ENCODE measurements around the gene DRC7.

Gene DRC7

GRCh38 chr16:57690782-57691471 lies 3.7 kb upstream of the DRC7 start:
- TF ChIP-seq, protein P1, sequence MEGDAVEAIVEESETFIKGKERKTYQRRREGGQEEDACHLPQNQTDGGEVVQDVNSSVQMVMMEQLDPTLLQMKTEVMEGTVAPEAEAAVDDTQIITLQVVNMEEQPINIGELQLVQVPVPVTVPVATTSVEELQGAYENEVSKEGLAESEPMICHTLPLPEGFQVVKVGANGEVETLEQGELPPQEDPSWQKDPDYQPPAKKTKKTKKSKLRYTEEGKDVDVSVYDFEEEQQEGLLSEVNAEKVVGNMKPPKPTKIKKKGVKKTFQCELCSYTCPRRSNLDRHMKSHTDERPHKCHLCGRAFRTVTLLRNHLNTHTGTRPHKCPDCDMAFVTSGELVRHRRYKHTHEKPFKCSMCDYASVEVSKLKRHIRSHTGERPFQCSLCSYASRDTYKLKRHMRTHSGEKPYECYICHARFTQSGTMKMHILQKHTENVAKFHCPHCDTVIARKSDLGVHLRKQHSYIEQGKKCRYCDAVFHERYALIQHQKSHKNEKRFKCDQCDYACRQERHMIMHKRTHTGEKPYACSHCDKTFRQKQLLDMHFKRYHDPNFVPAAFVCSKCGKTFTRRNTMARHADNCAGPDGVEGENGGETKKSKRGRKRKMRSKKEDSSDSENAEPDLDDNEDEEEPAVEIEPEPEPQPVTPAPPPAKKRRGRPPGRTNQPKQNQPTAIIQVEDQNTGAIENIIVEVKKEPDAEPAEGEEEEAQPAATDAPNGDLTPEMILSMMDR (IDR thresholded peaks at IDR 0.05; ENCODE audit: low read depth, low read length, poor library complexity, severe bottlenecking): no peak
- TF ChIP-seq EZH2phosphoT487 (IDR thresholded peaks at IDR 0.05; ENCODE audit: borderline replicate concordance, low read length): no peak
- Histone ChIP-seq H3K9me2 (replicated peaks; ENCODE audit: control insufficient read depth, low read length) (no peaks in the 10 kb centered on the region), H3K27me3 (ENCODE audit: control insufficient read depth, low read length) (no peaks in the 10 kb centered on the region; the same call in 1 of the 2 replicates), H3K27ac (ENCODE audit: low read depth, low read length) (no peak overlapping the region), H3K36me3 (ENCODE audit: control insufficient read depth, low read length) (no peaks in the 10 kb centered on the region), H3K9me3 (ENCODE audit: control insufficient read depth, insufficient read depth, low read length) (no peaks in the 10 kb centered on the region), H4K20me1 (ENCODE audit: control insufficient read depth, insufficient read depth, low read depth, low read length) (no peaks in the 10 kb centered on the region), H3F3A (ENCODE audit: control insufficient read depth, insufficient read depth) (no peaks in the 10 kb centered on the region), H3K4me3 (ENCODE audit: low read length) (no peak overlapping the region), H3K4me2 (ENCODE audit: low read length) (no peak overlapping the region), H3K4me1 (ENCODE audit: control insufficient read depth, low read length) (peaks cover 34% of the 10 kb centered on the region), H3K79me2 (ENCODE audit: control insufficient read depth, low read length) (no peaks in the 10 kb centered on the region)

- no peaks in the 10 kb centered on the region for H3K9me3 ChIP-seq (ENCODE audit: control insufficient read depth, insufficient read depth, low read length)
- H3K27me3 ChIP-seq (ENCODE audit: control insufficient read depth, low read length): no peaks in the 10 kb centered on the region; the same call in 1 of the 2 replicates
- no peaks in the 10 kb centered on the region for H3K9me2 ChIP-seq (replicated peaks; ENCODE audit: control insufficient read depth, low read length)
- H3K4me3 ChIP-seq (ENCODE audit: low read length): no peak overlapping the region
- H3K4me1 ChIP-seq (ENCODE audit: control insufficient read depth, low read length): peaks cover 34% of the 10 kb centered on the region
- no peak for TF ChIP-seq EZH2phosphoT487 (IDR thresholded peaks at IDR 0.05; ENCODE audit: borderline replicate concordance, low read length)
- TF ChIP-seq, protein P1 (IDR thresholded peaks at IDR 0.05; ENCODE audit: low read depth, low read length, poor library complexity, severe bottlenecking): no peak
- H3K27ac ChIP-seq (ENCODE audit: low read depth, low read length): no peak overlapping the region
- H3F3A ChIP-seq (ENCODE audit: control insufficient read depth, insufficient read depth): no peaks in the 10 kb centered on the region
- no peaks in the 10 kb centered on the region for H4K20me1 ChIP-seq (ENCODE audit: control insufficient read depth, insufficient read depth, low read depth, low read length)
- H3K79me2 ChIP-seq (ENCODE audit: control insufficient read depth, low read length): no peaks in the 10 kb centered on the region
- H3K36me3 ChIP-seq (ENCODE audit: control insufficient read depth, low read length): no peaks in the 10 kb centered on the region
- no peak overlapping the region for H3K4me2 ChIP-seq (ENCODE audit: low read length)
Observed at GRCh38 chr16:57692636-57693035, 2.0 kb upstream of the DRC7 start.

GRCh38 chr16:57693550-57693949 lies 1.1 kb upstream of the DRC7 start:
- H3K4me2 ChIP-seq (ENCODE audit: low read length): no peak overlapping the region
- no peak overlapping the region for H3K27ac ChIP-seq (ENCODE audit: low read depth, low read length)
- no peaks in the 10 kb centered on the region for H3F3A ChIP-seq (ENCODE audit: control insufficient read depth, insufficient read depth)
- H3K79me2 ChIP-seq (ENCODE audit: control insufficient read depth, low read length): no peaks in the 10 kb centered on the region
- TF ChIP-seq, protein P1 (IDR thresholded peaks at IDR 0.05; ENCODE audit: low read depth, low read length, poor library complexity, severe bottlenecking): no peak
- TF ChIP-seq EZH2phosphoT487 (IDR thresholded peaks at IDR 0.05; ENCODE audit: borderline replicate concordance, low read length): no peak
- H3K36me3 ChIP-seq (ENCODE audit: control insufficient read depth, low read length): no peaks in the 10 kb centered on the region
- H4K20me1 ChIP-seq (ENCODE audit: control insufficient read depth, insufficient read depth, low read depth, low read length): no peaks in the 10 kb centered on the region
- H3K4me3 ChIP-seq (ENCODE audit: low read length): no peak overlapping the region
- H3K9me2 ChIP-seq (replicated peaks; ENCODE audit: control insufficient read depth, low read length): no peaks in the 10 kb centered on the region
- no peaks in the 10 kb centered on the region; the same call in 1 of the 2 replicates for H3K27me3 ChIP-seq (ENCODE audit: control insufficient read depth, low read length)
- peaks cover 34% of the 10 kb centered on the region for H3K4me1 ChIP-seq (ENCODE audit: control insufficient read depth, low read length)
- H3K9me3 ChIP-seq (ENCODE audit: control insufficient read depth, insufficient read depth, low read length): no peaks in the 10 kb centered on the region

Data from DOHH2 (cell line).